ELR (cell line): Measurements from ENCODE around the gene C11orf97.
A peak's percentile ranks its signal among the peaks of the same experiment; 100 is the strongest.

ENCODE experiments used
- DNase-seq: peaks from one replicate; pipeline ENCODE4 v3.0.0-alpha.2; 2015; ENCODE audit warnings: low read depth

The C11orf97 gene

GRCh38 chr11:94511932-94512781, at the start of gene C11orf97:
TSS of gene C11orf97 (plus strand) at chr11:94512461. CDS start at chr11:94512529, 68 bp downstream.
- DNase-seq: peak; percentile 63

GRCh38 chr11:94469416-94469815, 42.8 kb upstream of the C11orf97 start:
- no peak for DNase-seq

- no peak for DNase-seq
Measured at GRCh38 chr11:94472916-94473799, 39.1 kb upstream of the C11orf97 start.

- no peak for DNase-seq
Measured at GRCh38 chr11:94477624-94478023, 34.6 kb upstream of the C11orf97 start.

- DNase-seq: no peak
Measured at GRCh38 chr11:94481342-94481741, 30.9 kb upstream of the C11orf97 start.

GRCh38 chr11:94486068-94486467, 26.2 kb upstream of the C11orf97 start:
- no peak for DNase-seq

- peak; percentile 98 for DNase-seq
Measured at GRCh38 chr11:94493281-94494125, 18.8 kb upstream of the C11orf97 start, which contains the start of the genes ANKRD49 and MRE11. TSS of gene ANKRD49 (plus strand) at chr11:94493984. CDS start at chr11:94496694, 2,710 bp downstream. TSS of gene MRE11 (minus strand) at chr11:94493844. CDS start at chr11:94492801, 1,043 bp downstream.

GRCh38 chr11:94494126-94494680, 18.1 kb upstream of the C11orf97 start:
- peak; percentile 39 for DNase-seq

GRCh38 chr11:94500181-94500580, 12.1 kb upstream of the C11orf97 start:
- no peak for DNase-seq

GRCh38 chr11:94501522-94501921, 10.7 kb upstream of the C11orf97 start:
- no peak for DNase-seq

- DNase-seq: peak; percentile 73
Measured at GRCh38 chr11:94504689-94505293, 7.5 kb upstream of the C11orf97 start.

- peak; percentile 19 for DNase-seq
Measured at GRCh38 chr11:94506513-94506912, 5.7 kb upstream of the C11orf97 start.

GRCh38 chr11:94507485-94507884, 4.8 kb upstream of the C11orf97 start:
- DNase-seq: peak; percentile 38

GRCh38 chr11:94513091-94513490, 830 bp downstream of the C11orf97 start:
- DNase-seq: peak; percentile 13

GRCh38 chr11:94515398-94515797, 3.1 kb downstream of the C11orf97 start:
- DNase-seq: no peak

- no peak for DNase-seq
Measured at GRCh38 chr11:94516725-94517124, 4.5 kb downstream of the C11orf97 start.

GRCh38 chr11:94518300-94518699, 6.0 kb downstream of the C11orf97 start:
- no peak for DNase-seq

GRCh38 chr11:94519478-94520084, 7.3 kb downstream of the C11orf97 start:
- peak; percentile 64 for DNase-seq

GRCh38 chr11:94521684-94522083, 9.4 kb downstream of the C11orf97 start:
- DNase-seq: peak; percentile 41

- no peak for DNase-seq
Measured at GRCh38 chr11:94524341-94524740, 12.1 kb downstream of the C11orf97 start.
